Measurements from ENCODE around the gene CX3CL1.
"Not testable (repeated sequence)": the region's sequence is repeated elsewhere in the genome, so short reads cannot be mapped to it uniquely, and the experiment has no call there.

The CX3CL1 gene

GRCh38 chr16:57341062-57341440 lies 31.2 kb upstream of the CX3CL1 start:
- TF ChIP-seq TOX (CRISPR knock-in tag; IDR thresholded peaks at IDR 0.05; ENCODE audit: borderline replicate concordance) (no peak), RARB (CRISPR knock-in tag; IDR thresholded peaks at IDR 0.05) (no peak), OSR1 (CRISPR knock-in tag; IDR thresholded peaks at IDR 0.05) (no peak), POU6F1 (CRISPR knock-in tag; IDR thresholded peaks at IDR 0.05; ENCODE audit: borderline replicate concordance, low read depth) (no peak), PATZ1 (CRISPR knock-in tag; IDR thresholded peaks at IDR 0.05; ENCODE audit: borderline replicate concordance) (no peak), ZFP3 (CRISPR knock-in tag; IDR thresholded peaks at IDR 0.05) (no peak), TCF4 (CRISPR knock-in tag; IDR thresholded peaks at IDR 0.05; ENCODE audit: borderline replicate concordance) (no peak), ZNF565 (CRISPR knock-in tag; conservative IDR thresholded peaks at IDR 0.05; ENCODE audit: low read depth) (no peak), BACH2 (CRISPR knock-in tag; IDR thresholded peaks at IDR 0.05; ENCODE audit: borderline replicate concordance) (no peak), ESRRG (CRISPR knock-in tag; IDR thresholded peaks at IDR 0.05) (no peak), ZNF70 (CRISPR knock-in tag; IDR thresholded peaks at IDR 0.05) (no peak), ISL1 (CRISPR knock-in tag; IDR thresholded peaks at IDR 0.05) (no peak), GLIS3 (CRISPR knock-in tag; IDR thresholded peaks at IDR 0.05) (no peak), ARNTL (CRISPR knock-in tag; IDR thresholded peaks at IDR 0.05; ENCODE audit: borderline replicate concordance, low read depth) (no peak), ZFP30 (CRISPR knock-in tag; IDR thresholded peaks at IDR 0.05) (no peak)

GRCh38 chr16:57341441-57342303 lies 30.6 kb upstream of the CX3CL1 start:
- TF ChIP-seq TOX (CRISPR knock-in tag; IDR thresholded peaks at IDR 0.05; ENCODE audit: borderline replicate concordance) (no peak), TSHZ2 (CRISPR knock-in tag; IDR thresholded peaks at IDR 0.05) (no peak), CREB5 (CRISPR knock-in tag; IDR thresholded peaks at IDR 0.05; ENCODE audit: low read depth) (no peak), ESRRG (CRISPR knock-in tag; IDR thresholded peaks at IDR 0.05) (no peak), ZC3H10 (CRISPR knock-in tag; IDR thresholded peaks at IDR 0.05) (no peak), ISL1 (CRISPR knock-in tag; IDR thresholded peaks at IDR 0.05) (no peak), ARNTL (CRISPR knock-in tag; IDR thresholded peaks at IDR 0.05; ENCODE audit: borderline replicate concordance, low read depth) (no peak), TCF4 (CRISPR knock-in tag; IDR thresholded peaks at IDR 0.05; ENCODE audit: borderline replicate concordance) (no peak; the same call in 1 of the 2 replicates), RARB (CRISPR knock-in tag; IDR thresholded peaks at IDR 0.05) (no peak)
- peak; percentile 97 for ATAC-seq

More at GRCh38 chr16:57341062-57341440, 31.2 kb upstream of the CX3CL1 start:
- no peak for ATAC-seq

- ATAC-seq, result not testable (repeated sequence)
Observed at GRCh38 chr16:57342606-57343005, 29.7 kb upstream of the CX3CL1 start.

GRCh38 chr16:57343221-57343620 lies 29.1 kb upstream of the CX3CL1 start:
- no peak for ATAC-seq
- TF ChIP-seq ESRRG (CRISPR knock-in tag; IDR thresholded peaks at IDR 0.05) (no peak), TSHZ2 (CRISPR knock-in tag; IDR thresholded peaks at IDR 0.05) (no peak), ZNF565 (CRISPR knock-in tag; conservative IDR thresholded peaks at IDR 0.05; ENCODE audit: low read depth) (no peak), TOX (CRISPR knock-in tag; IDR thresholded peaks at IDR 0.05; ENCODE audit: borderline replicate concordance) (no peak), POU6F1 (CRISPR knock-in tag; IDR thresholded peaks at IDR 0.05; ENCODE audit: borderline replicate concordance, low read depth) (no peak), ISL1 (CRISPR knock-in tag; IDR thresholded peaks at IDR 0.05) (no peak), ZC3H10 (CRISPR knock-in tag; IDR thresholded peaks at IDR 0.05) (no peak), ARNTL (CRISPR knock-in tag; IDR thresholded peaks at IDR 0.05; ENCODE audit: borderline replicate concordance, low read depth) (no peak), RARB (CRISPR knock-in tag; IDR thresholded peaks at IDR 0.05) (no peak), ZFP30 (CRISPR knock-in tag; IDR thresholded peaks at IDR 0.05) (no peak), PPARA (CRISPR knock-in tag; IDR thresholded peaks at IDR 0.05; ENCODE audit: borderline replicate concordance) (no peak), OSR1 (CRISPR knock-in tag; IDR thresholded peaks at IDR 0.05) (no peak), ZNF8 (CRISPR knock-in tag; IDR thresholded peaks at IDR 0.05) (no peak)

GRCh38 chr16:57344094-57344493 lies 28.2 kb upstream of the CX3CL1 start:
- not testable (repeated sequence) for ATAC-seq

All from SK-N-SH treated with all-trans-retinoic acid at 6 μM for 48 hours (cell line).